Activated T-helper 2 cell treated with anti-CD3 and anti-CD28 coated beads, Interferon-gamma antibody, Interleukin-2, Interleukin-4, amounts not matched to agents 10 μg/mL and 5 μg/mL and 100 μg/mL, durations not matched to agents 14 hours and 24 hours and 36 hours (primary cell): ENCODE results near the gene CDH2. TPM values are rescaled to one million over a fixed set of nuclear protein-coding genes. Genes with fewer than 3 reads are reported as not detected.

Source experiments
- DNase-seq: peaks from one replicate; pipeline ENCODE4 v3.0.0; 2021; ENCODE audit warnings: low spot score
- H3K27ac Mint-ChIP-seq: one replicate; pipeline ENCODE4 v1.8.0; 2021; ENCODE audit warnings: mixed read lengths
- H3K27me3 Mint-ChIP-seq: one replicate; pipeline ENCODE4 v1.8.0; 2021; ENCODE audit warnings: low read depth, mixed read lengths
- H3K36me3 Mint-ChIP-seq: one replicate; pipeline ENCODE4 v1.8.0; 2021; ENCODE audit warnings: low read depth, mixed read lengths
- H3K4me1 Mint-ChIP-seq: one replicate; pipeline ENCODE4 v1.8.0; 2021; ENCODE audit warnings: low read depth, mixed read lengths
- H3K4me3 Mint-ChIP-seq: one replicate; pipeline ENCODE4 v1.8.0; 2021; ENCODE audit warnings: low read depth, mild to moderate bottlenecking, moderate library complexity, mixed read lengths
- H3K9me3 Mint-ChIP-seq: one replicate; pipeline ENCODE4 v1.8.0; 2021; ENCODE audit warnings: mixed read lengths
- intact Hi-C: fragments of 100-400 bp; cut with micrococcal nuclease; formaldehyde crosslinking; loops from one replicate; pipeline ENCODE4 v1.15.1; 2023
- total RNA-seq: library from RNA; stranded (reverse); gene quantifications from 2 replicates; pipeline ENCODE4 v1.2.3, GENCODE V29; 2022

Gene CDH2
- total RNA-seq, 1 donor from 2014 or later = not detected

- no peak for DNase-seq
- no peak overlapping the region for H3K27ac Mint-ChIP-seq
- H3K36me3 Mint-ChIP-seq = peaks cover 5% of the 10 kb centered on the region
- peaks cover 4% of the 10 kb centered on the region for H3K4me1 Mint-ChIP-seq
- peaks cover 42% of the 10 kb centered on the region for H3K27me3 Mint-ChIP-seq
- H3K4me3 Mint-ChIP-seq = peak overlapping the region; percentile 55
- intact Hi-C loops = no loop called here
- no peaks in the 10 kb centered on the region for H3K9me3 Mint-ChIP-seq
Observed at GRCh38 chr18:28178720-28179119, 1.8 kb upstream of the CDH2 start.

- H3K27ac Mint-ChIP-seq = no peak overlapping the region
- peaks cover 42% of the 10 kb centered on the region for H3K27me3 Mint-ChIP-seq
- H3K4me1 Mint-ChIP-seq = peaks cover 4% of the 10 kb centered on the region
- intact Hi-C loops = no loop called here
- DNase-seq = no peak
- no peaks in the 10 kb centered on the region for H3K9me3 Mint-ChIP-seq
- H3K36me3 Mint-ChIP-seq = peaks cover 5% of the 10 kb centered on the region
- H3K4me3 Mint-ChIP-seq = peak overlapping the region; percentile 55
Observed at GRCh38 chr18:28177828-28178635, 1.1 kb upstream of the CDH2 start.

- no peaks in the 10 kb centered on the region for H3K9me3 Mint-ChIP-seq
- H3K4me3 Mint-ChIP-seq = no peak overlapping the region
- H3K27ac Mint-ChIP-seq = no peak overlapping the region
- H3K27me3 Mint-ChIP-seq = peaks cover 42% of the 10 kb centered on the region
- H3K36me3 Mint-ChIP-seq = peaks cover 5% of the 10 kb centered on the region
- peaks cover 4% of the 10 kb centered on the region for H3K4me1 Mint-ChIP-seq
- intact Hi-C loops = no loop called here
- DNase-seq = no peak
Observed at GRCh38 chr18:28176698-28176947, 307 bp downstream of the CDH2 start.

GRCh38 chr18:28175930-28176697, 816 bp downstream of the CDH2 start:
- no peaks in the 10 kb centered on the region for H3K9me3 Mint-ChIP-seq
- DNase-seq = no peak
- peaks cover 40% of the 10 kb centered on the region for H3K27me3 Mint-ChIP-seq
- intact Hi-C loops = no loop called here
- peaks cover 5% of the 10 kb centered on the region for H3K36me3 Mint-ChIP-seq
- peak overlapping the region; percentile 69 for H3K4me3 Mint-ChIP-seq
- no peak overlapping the region for H3K27ac Mint-ChIP-seq
- peaks cover 4% of the 10 kb centered on the region for H3K4me1 Mint-ChIP-seq

- no peaks in the 10 kb centered on the region for H3K9me3 Mint-ChIP-seq
- peaks cover 5% of the 10 kb centered on the region for H3K36me3 Mint-ChIP-seq
- intact Hi-C loops = no loop called here
- DNase-seq = no peak
- H3K4me1 Mint-ChIP-seq = peaks cover 4% of the 10 kb centered on the region
- H3K4me3 Mint-ChIP-seq = no peak overlapping the region
- peaks cover 35% of the 10 kb centered on the region for H3K27me3 Mint-ChIP-seq
- no peak overlapping the region for H3K27ac Mint-ChIP-seq
Observed at GRCh38 chr18:28175150-28175929, 1.6 kb downstream of the CDH2 start.

GRCh38 chr18:28174181-28174905, 2.6 kb downstream of the CDH2 start:
- peaks cover 5% of the 10 kb centered on the region for H3K36me3 Mint-ChIP-seq
- H3K4me1 Mint-ChIP-seq = peaks cover 4% of the 10 kb centered on the region
- H3K9me3 Mint-ChIP-seq = no peaks in the 10 kb centered on the region
- peaks cover 29% of the 10 kb centered on the region for H3K27me3 Mint-ChIP-seq
- no peak overlapping the region for H3K27ac Mint-ChIP-seq
- DNase-seq = no peak
- intact Hi-C loops = no loop called here
- H3K4me3 Mint-ChIP-seq = no peak overlapping the region

- intact Hi-C loops = no loop called here
- H3K36me3 Mint-ChIP-seq = no peaks in the 10 kb centered on the region
Observed at GRCh38 chr18:28171837-28172236, 5.1 kb downstream of the CDH2 start.

GRCh38 chr18:28168725-28169124, 8.2 kb downstream of the CDH2 start:
- intact Hi-C loops = no loop called here
- no peak overlapping the region for H3K27ac Mint-ChIP-seq
- no peaks in the 10 kb centered on the region for H3K27me3 Mint-ChIP-seq
- no peak overlapping the region for H3K4me3 Mint-ChIP-seq
- DNase-seq = no peak
- no peaks in the 10 kb centered on the region for H3K36me3 Mint-ChIP-seq
- no peaks in the 10 kb centered on the region for H3K9me3 Mint-ChIP-seq
- H3K4me1 Mint-ChIP-seq = no peaks in the 10 kb centered on the region

More at GRCh38 chr18:28171837-28172236, 5.1 kb downstream of the CDH2 start:
- no peak overlapping the region for H3K27ac Mint-ChIP-seq
- H3K4me1 Mint-ChIP-seq = peaks cover 4% of the 10 kb centered on the region
- H3K4me3 Mint-ChIP-seq = no peak overlapping the region
- peaks cover 17% of the 10 kb centered on the region for H3K27me3 Mint-ChIP-seq
- DNase-seq = no peak
- H3K9me3 Mint-ChIP-seq = no peaks in the 10 kb centered on the region

GRCh38 chr18:28167835-28168349, 9.0 kb downstream of the CDH2 start:
- Mint-ChIP-seq H3K36me3 (no peaks in the 10 kb centered on the region), H3K27ac (no peak overlapping the region), H3K4me3 (no peak overlapping the region), H3K27me3 (no peaks in the 10 kb centered on the region), H3K4me1 (no peaks in the 10 kb centered on the region), H3K9me3 (no peaks in the 10 kb centered on the region)
- intact Hi-C loops = no loop called here
- no peak for DNase-seq

- Mint-ChIP-seq H3K4me1 (no peaks in the 10 kb centered on the region), H3K36me3 (no peaks in the 10 kb centered on the region), H3K27me3 (no peaks in the 10 kb centered on the region), H3K4me3 (no peak overlapping the region), H3K27ac (no peak overlapping the region), H3K9me3 (no peaks in the 10 kb centered on the region)
- intact Hi-C loops = no loop called here
- DNase-seq = no peak
Observed at GRCh38 chr18:28164771-28165483, 12.0 kb downstream of the CDH2 start.

- H3K27ac Mint-ChIP-seq = no peak overlapping the region
- DNase-seq = no peak
- H3K9me3 Mint-ChIP-seq = no peaks in the 10 kb centered on the region
- H3K4me3 Mint-ChIP-seq = no peak overlapping the region
- H3K36me3 Mint-ChIP-seq = no peaks in the 10 kb centered on the region
- no peaks in the 10 kb centered on the region for H3K27me3 Mint-ChIP-seq
- intact Hi-C loops = no loop called here
- H3K4me1 Mint-ChIP-seq = no peaks in the 10 kb centered on the region
Observed at GRCh38 chr18:28163201-28163775, 13.6 kb downstream of the CDH2 start.
